Measurements from ENCODE around the gene ECD. TPM values are rescaled to one million over a fixed set of nuclear protein-coding genes. Genes with fewer than 3 reads are reported as not detected.

ECD gene
- total and polyA plus RNA-seq, 7 experiments from 2014 or later, result 30.2 to 42.7 (median 33.1) TPM

DNA sequence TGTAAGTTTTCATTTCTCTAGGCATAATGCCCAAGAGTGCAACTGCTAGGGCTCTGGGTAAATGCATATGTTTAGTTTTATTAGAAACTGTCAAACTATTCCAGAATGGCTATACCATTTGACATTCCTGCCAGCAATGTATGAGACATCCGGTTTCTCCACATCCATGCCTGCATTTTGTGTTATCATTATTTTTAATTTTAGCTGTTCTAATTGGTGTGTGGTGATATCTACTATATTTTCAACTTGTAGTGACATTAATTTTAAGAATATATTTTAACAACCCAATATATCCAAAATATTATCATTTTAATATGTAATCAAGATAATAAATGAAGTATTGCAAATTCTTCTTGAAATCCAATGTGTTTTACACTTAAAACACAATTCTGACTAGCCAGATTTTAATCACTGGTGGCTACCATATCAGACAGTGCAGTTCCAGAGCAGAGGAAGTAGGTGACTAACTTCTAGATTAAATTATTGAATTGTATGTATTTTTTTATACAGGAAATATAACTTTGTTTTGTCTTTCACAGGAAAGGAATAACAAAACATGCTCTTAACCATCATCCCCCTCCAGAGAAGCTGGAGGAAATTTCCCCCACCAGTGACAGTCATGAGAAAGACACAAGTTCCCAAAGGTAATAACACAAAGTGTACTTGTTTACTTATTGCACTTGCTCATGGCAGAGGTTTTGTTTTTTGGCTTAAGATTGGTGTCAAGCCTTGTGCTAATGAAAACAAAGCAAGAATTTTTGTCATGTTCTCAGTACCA is 6.5 kb upstream of the ECD start:
- Histone ChIP-seq H3K27me3 (ENCODE audit: control insufficient read depth in 2 of 2, insufficient read depth in 2 of 2, low read length in 2 of 2) (no peaks in the 10 kb centered on the region), H3K4me1 (ENCODE audit: control insufficient read depth in 2 of 2, insufficient read depth in 2 of 2, low read length in 2 of 2) (peaks cover 0 to 3% of the 10 kb centered on the region in 2 donors), H3K9me3 (ENCODE audit: control insufficient read depth in 2 of 3, low read length in 3 of 3) (no peaks in the 10 kb centered on the region), H3K27ac (ENCODE audit: low read depth, low read length) (no peak overlapping the region), H3K4me3 (ENCODE audit: low read length) (no peak overlapping the region), H3K36me3 (ENCODE audit: control insufficient read depth in 2 of 3, insufficient read depth in 3 of 3, low read length in 3 of 3) (peaks cover 0 to 7% (median 4%) of the 10 kb centered on the region in 3 experiments)
- DNase-seq (no peak), ATAC-seq (no peak)
- ChIA-PET POLR2A (no interaction called here), CTCF (no interaction called here)
- Mint-ChIP-seq H3K9me3 (no peaks in the 10 kb centered on the region), H3K4me1 (peaks cover 0 to 7% (median 0%) of the 10 kb centered on the region in 7 donors), H3K27ac (no peak overlapping the region), H3K27me3 (no peaks in the 10 kb centered on the region), H3K36me3 (peaks cover 1 to 18% (median 10%) of the 10 kb centered on the region in 5 donors), H3K4me3 (no peak overlapping the region)
- intact Hi-C loops (cut with micrococcal nuclease), result no loop called here

- Mint-ChIP-seq H3K4me1 (peaks cover 0 to 16% (median 7%) of the 10 kb centered on the region in 7 donors), H3K9me3 (no peaks in the 10 kb centered on the region), H3K36me3 (peaks cover 1 to 14% (median 8%) of the 10 kb centered on the region in 5 donors), H3K27ac (no peak overlapping the region), H3K27me3 (no peaks in the 10 kb centered on the region), H3K4me3 (no peak overlapping the region)
- Histone ChIP-seq H3K36me3 (ENCODE audit: control insufficient read depth in 2 of 3, insufficient read depth in 3 of 3, low read length in 3 of 3) (peaks cover 0 to 4% (median 4%) of the 10 kb centered on the region in 3 experiments), H3K27ac (ENCODE audit: low read depth, low read length) (no peak overlapping the region), H3K4me3 (ENCODE audit: low read length) (no peak overlapping the region), H3K9me3 (ENCODE audit: control insufficient read depth in 2 of 3, low read length in 3 of 3) (no peaks in the 10 kb centered on the region), H3K27me3 (ENCODE audit: control insufficient read depth in 2 of 2, insufficient read depth in 2 of 2, low read length in 2 of 2) (no peaks in the 10 kb centered on the region), H3K4me1 (ENCODE audit: control insufficient read depth in 2 of 2, insufficient read depth in 2 of 2, low read length in 2 of 2) (peaks cover 5 to 10% of the 10 kb centered on the region in 2 donors)
- ATAC-seq (no peak), DNase-seq (no peak)
- intact Hi-C loops (cut with micrococcal nuclease), result no loop called here
- ChIA-PET CTCF (no interaction called here), POLR2A (interaction anchor here (0.6 kb wide), 1 partner anchor 213 kb away, joined by 5 read pairs; no protein-coding TSS in a partner anchor)
Measured at GRCh38 chr10:73172867-73173266, 5.1 kb upstream of the ECD start.

- DNase-seq (no peak), ATAC-seq (no peak)
- H3K9me3 ChIP-seq (ENCODE audit: control insufficient read depth in 2 of 3, low read length in 3 of 3), result no peaks in the 10 kb centered on the region
- Mint-ChIP-seq H3K9me3 (no peaks in the 10 kb centered on the region), H3K4me1 (peaks cover 27 to 45% (median 34%) of the 10 kb centered on the region in 7 donors), H3K27me3 (no peaks in the 10 kb centered on the region), H3K36me3 (peaks cover 0 to 9% (median 4%) of the 10 kb centered on the region in 5 donors), H3K4me3 (peak overlapping the region in 7 of 10 donors; percentile 21 to 99 (median 56)), H3K27ac (peak overlapping the region in 1 of 9 donors; percentile 56)
- H3K36me3 ChIP-seq (ENCODE audit: control insufficient read depth in 2 of 3, insufficient read depth in 3 of 3, low read length in 3 of 3), result peaks cover 0 to 3% (median 0%) of the 10 kb centered on the region in 3 experiments
- POLR2A ChIA-PET, result interaction anchor here (1.1 to 3.2 kb wide), 3 partner anchors 70 to 82 kb away, joined by 3 to 17 read pairs (median 3); partner anchors contain the start of gene P4HA1
- peaks cover 24 to 28% of the 10 kb centered on the region in 2 donors for H3K4me1 ChIP-seq (ENCODE audit: control insufficient read depth in 2 of 2, insufficient read depth in 2 of 2, low read length in 2 of 2)
- H3K27ac ChIP-seq (ENCODE audit: low read depth, low read length), result no peak overlapping the region
- H3K27me3 ChIP-seq (ENCODE audit: control insufficient read depth in 2 of 2, insufficient read depth in 2 of 2, low read length in 2 of 2), result no peaks in the 10 kb centered on the region
- H3K4me3 ChIP-seq (ENCODE audit: low read length), result no peak overlapping the region
- intact Hi-C loops (cut with micrococcal nuclease), result loop anchor here (5.0 kb wide), 2 partner anchors 328 to 458 kb away; partner anchors contain the start of gene PPP3CB (in 1 of the 2)
- CTCF ChIA-PET, result interaction anchor here (0.6 to 1.3 kb wide), 3 partner anchors 11 to 80 kb away, joined by 3 to 5 read pairs (median 4); partner anchors contain the start of gene P4HA1
Measured at GRCh38 chr10:73169320-73169719, 1.5 kb upstream of the ECD start.

DNA sequence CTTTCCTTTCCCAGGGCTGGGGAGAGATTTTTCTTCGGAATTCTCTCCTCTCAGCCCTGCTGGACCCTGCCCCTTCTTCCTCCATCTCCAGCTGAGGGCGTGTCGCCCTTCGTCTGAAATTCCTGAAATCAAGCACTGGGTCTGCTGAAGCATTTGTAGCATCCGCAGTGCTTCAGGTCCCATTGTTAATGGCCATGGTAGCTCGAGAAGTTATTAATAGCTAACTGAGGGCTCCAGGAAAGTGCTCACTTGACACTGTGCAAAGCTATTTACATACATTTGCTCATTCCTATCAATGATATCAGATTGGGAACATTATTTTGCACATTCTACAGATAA is 626 bp upstream of the ECD start:
- no peaks in the 10 kb centered on the region for H3K27me3 Mint-ChIP-seq
- peaks cover 27 to 51% (median 39%) of the 10 kb centered on the region in 7 donors for H3K4me1 Mint-ChIP-seq
- peaks cover 0 to 11% (median 4%) of the 10 kb centered on the region in 5 donors for H3K36me3 Mint-ChIP-seq
- Histone ChIP-seq H3K36me3 (ENCODE audit: control insufficient read depth in 2 of 3, insufficient read depth in 3 of 3, low read length in 3 of 3) (peaks cover 0 to 3% (median 0%) of the 10 kb centered on the region in 3 experiments), H3K9me3 (ENCODE audit: control insufficient read depth in 2 of 3, low read length in 3 of 3) (no peaks in the 10 kb centered on the region), H3K4me3 (ENCODE audit: low read length) (peak overlapping the region; percentile 97), H3K4me1 (ENCODE audit: control insufficient read depth in 2 of 2, insufficient read depth in 2 of 2, low read length in 2 of 2) (peaks cover 24 to 28% of the 10 kb centered on the region in 2 donors), H3K27ac (ENCODE audit: low read depth, low read length) (peak overlapping the region; percentile 95), H3K27me3 (ENCODE audit: control insufficient read depth in 2 of 2, insufficient read depth in 2 of 2, low read length in 2 of 2) (no peaks in the 10 kb centered on the region)
- H3K27ac Mint-ChIP-seq, result peak overlapping the region; percentile 89 to 100 (median 98)
- CTCF ChIA-PET, result interaction anchor here (1.3 kb wide), 2 partner anchors 10 to 72 kb away, joined by 4 to 5 read pairs; partner anchors contain the start of gene P4HA1
- intact Hi-C loops (cut with micrococcal nuclease), result loop anchor here (1.0 to 5.0 kb wide), 8 partner anchors 9 to 459 kb away; partner anchors contain the start of genes MRPS16 (in 2 of the 2), P4HA1 (in 2 of the 2), ANXA7 (in 1 of the 2) and DNAJC9 (in 1 of the 2)
- no peaks in the 10 kb centered on the region for H3K9me3 Mint-ChIP-seq
- peak; percentile 5 for ATAC-seq
- DNase-seq, result no peak
- H3K4me3 Mint-ChIP-seq, result peak overlapping the region; percentile 87 to 100 (median 99)
- POLR2A ChIA-PET, result interaction anchor here (0.7 to 3.2 kb wide), 7 partner anchors 12 to 83 kb away, joined by 3 to 17 read pairs (median 3); partner anchors contain the start of genes DNAJC9 and P4HA1

- POLR2A ChIA-PET, result interaction anchor here (0.6 to 3.2 kb wide), 5 partner anchors 11 to 1269 kb away, joined by 3 to 17 read pairs (median 3); partner anchors contain the start of genes DNAJC9 and P4HA1
- peaks cover 5 to 12% (median 6%) of the 10 kb centered on the region in 3 experiments for H3K36me3 ChIP-seq (ENCODE audit: control insufficient read depth in 2 of 3, insufficient read depth in 3 of 3, low read length in 3 of 3)
- DNase-seq (no peak), ATAC-seq (no peak)
- CTCF ChIA-PET, result no interaction called here
- Mint-ChIP-seq H3K27ac (peak overlapping the region; percentile 98 to 100 (median 99)), H3K9me3 (no peaks in the 10 kb centered on the region), H3K4me3 (peak overlapping the region; percentile 92 to 100 (median 100)), H3K36me3 (peaks cover 0 to 14% (median 5%) of the 10 kb centered on the region in 5 donors), H3K4me1 (peaks cover 35 to 61% (median 48%) of the 10 kb centered on the region in 7 donors), H3K27me3 (no peaks in the 10 kb centered on the region)
- intact Hi-C loops (cut with micrococcal nuclease), result loop anchor here (5.0 kb wide), 2 partner anchors 330 to 460 kb away; partner anchors contain the start of gene PPP3CB (in 1 of the 2)
- H3K27me3 ChIP-seq (ENCODE audit: control insufficient read depth in 2 of 2, insufficient read depth in 2 of 2, low read length in 2 of 2), result no peaks in the 10 kb centered on the region
- H3K9me3 ChIP-seq (ENCODE audit: control insufficient read depth in 2 of 3, low read length in 3 of 3), result no peaks in the 10 kb centered on the region
- peaks cover 33 to 38% of the 10 kb centered on the region in 2 donors for H3K4me1 ChIP-seq (ENCODE audit: control insufficient read depth in 2 of 2, insufficient read depth in 2 of 2, low read length in 2 of 2)
- H3K4me3 ChIP-seq (ENCODE audit: low read length), result peak overlapping the region; percentile 97
- peak overlapping the region; percentile 95 for H3K27ac ChIP-seq (ENCODE audit: low read depth, low read length)
Measured at GRCh38 chr10:73167458-73167782, 388 bp downstream of the ECD start.

GRCh38 chr10:73166972-73167371 is 836 bp downstream of the ECD start:
- H3K4me3 ChIP-seq (ENCODE audit: low read length), result peak overlapping the region; percentile 97
- H3K36me3 Mint-ChIP-seq, result peaks cover 0 to 17% (median 8%) of the 10 kb centered on the region in 5 donors
- peaks cover 39 to 61% (median 53%) of the 10 kb centered on the region in 7 donors for H3K4me1 Mint-ChIP-seq
- peak overlapping the region; percentile 95 for H3K27ac ChIP-seq (ENCODE audit: low read depth, low read length)
- intact Hi-C loops (cut with micrococcal nuclease), result loop anchor here (5.0 kb wide), 2 partner anchors 330 to 460 kb away; partner anchors contain the start of gene PPP3CB (in 1 of the 2)
- H3K27me3 ChIP-seq (ENCODE audit: control insufficient read depth in 2 of 2, insufficient read depth in 2 of 2, low read length in 2 of 2), result no peaks in the 10 kb centered on the region
- no peaks in the 10 kb centered on the region for H3K9me3 ChIP-seq (ENCODE audit: control insufficient read depth in 2 of 3, low read length in 3 of 3)
- H3K4me3 Mint-ChIP-seq, result peak overlapping the region; percentile 92 to 100 (median 100)
- peak overlapping the region; percentile 98 to 100 (median 99) for H3K27ac Mint-ChIP-seq
- DNase-seq (no peak), ATAC-seq (no peak)
- H3K4me1 ChIP-seq (ENCODE audit: control insufficient read depth in 2 of 2, insufficient read depth in 2 of 2, low read length in 2 of 2), result peaks cover 33 to 38% of the 10 kb centered on the region in 2 donors
- POLR2A ChIA-PET, result interaction anchor here (0.6 to 3.2 kb wide), 3 partner anchors 11 to 71 kb away, joined by 4 to 17 read pairs (median 6); partner anchors contain the start of gene P4HA1
- no peaks in the 10 kb centered on the region for H3K9me3 Mint-ChIP-seq
- H3K27me3 Mint-ChIP-seq, result no peaks in the 10 kb centered on the region
- CTCF ChIA-PET, result no interaction called here
- H3K36me3 ChIP-seq (ENCODE audit: control insufficient read depth in 2 of 3, insufficient read depth in 3 of 3, low read length in 3 of 3), result peaks cover 5 to 16% (median 6%) of the 10 kb centered on the region in 3 experiments
